Measurements from ENCODE around the gene FBXO38. TPM values are rescaled to one million over a fixed set of nuclear protein-coding genes. Genes with fewer than 3 reads are reported as not detected.

The FBXO38 gene
- total and polyA plus RNA-seq, 2 experiments from 2014 or later: 24.2 to 42.9 TPM

DNA sequence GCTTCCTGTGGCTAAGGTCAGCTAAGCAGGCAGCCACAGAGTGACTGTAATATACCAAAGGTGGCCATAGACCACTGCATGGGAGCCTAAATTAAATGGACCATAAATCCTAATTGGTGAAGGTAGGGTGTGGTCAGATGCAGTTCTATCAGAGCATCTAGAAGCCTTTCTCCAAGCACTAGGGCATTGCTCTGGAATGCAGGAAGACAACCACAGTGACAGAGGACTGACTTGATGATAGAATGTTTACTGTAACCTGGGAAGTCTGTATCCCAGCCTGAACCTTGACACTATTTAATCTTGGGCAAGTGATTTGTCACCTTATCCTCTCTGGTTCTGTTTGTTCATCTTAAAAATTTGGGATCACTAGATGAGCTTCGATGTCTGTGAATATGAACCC is 2.3 kb downstream of the FBXO38 start:
- H3K9me3 ChIP-seq (ENCODE audit: low read depth): no peaks in the 10 kb centered on the region
- H3K4me3 ChIP-seq: no peak overlapping the region
- DNase-seq (ENCODE audit: low read depth in 1 of 2, low spot score in 1 of 2): no peak
- TF ChIP-seq, protein P1, sequence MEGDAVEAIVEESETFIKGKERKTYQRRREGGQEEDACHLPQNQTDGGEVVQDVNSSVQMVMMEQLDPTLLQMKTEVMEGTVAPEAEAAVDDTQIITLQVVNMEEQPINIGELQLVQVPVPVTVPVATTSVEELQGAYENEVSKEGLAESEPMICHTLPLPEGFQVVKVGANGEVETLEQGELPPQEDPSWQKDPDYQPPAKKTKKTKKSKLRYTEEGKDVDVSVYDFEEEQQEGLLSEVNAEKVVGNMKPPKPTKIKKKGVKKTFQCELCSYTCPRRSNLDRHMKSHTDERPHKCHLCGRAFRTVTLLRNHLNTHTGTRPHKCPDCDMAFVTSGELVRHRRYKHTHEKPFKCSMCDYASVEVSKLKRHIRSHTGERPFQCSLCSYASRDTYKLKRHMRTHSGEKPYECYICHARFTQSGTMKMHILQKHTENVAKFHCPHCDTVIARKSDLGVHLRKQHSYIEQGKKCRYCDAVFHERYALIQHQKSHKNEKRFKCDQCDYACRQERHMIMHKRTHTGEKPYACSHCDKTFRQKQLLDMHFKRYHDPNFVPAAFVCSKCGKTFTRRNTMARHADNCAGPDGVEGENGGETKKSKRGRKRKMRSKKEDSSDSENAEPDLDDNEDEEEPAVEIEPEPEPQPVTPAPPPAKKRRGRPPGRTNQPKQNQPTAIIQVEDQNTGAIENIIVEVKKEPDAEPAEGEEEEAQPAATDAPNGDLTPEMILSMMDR (IDR thresholded peaks at IDR 0.05; ENCODE audit: low read depth, low read length): no peak
- no peaks in the 10 kb centered on the region for H3K27me3 ChIP-seq
- H3K4me1 ChIP-seq (ENCODE audit: low read depth): peaks cover 13% of the 10 kb centered on the region
- no peaks in the 10 kb centered on the region for H3K36me3 ChIP-seq
- H3K27ac ChIP-seq: no peak overlapping the region

DNA sequence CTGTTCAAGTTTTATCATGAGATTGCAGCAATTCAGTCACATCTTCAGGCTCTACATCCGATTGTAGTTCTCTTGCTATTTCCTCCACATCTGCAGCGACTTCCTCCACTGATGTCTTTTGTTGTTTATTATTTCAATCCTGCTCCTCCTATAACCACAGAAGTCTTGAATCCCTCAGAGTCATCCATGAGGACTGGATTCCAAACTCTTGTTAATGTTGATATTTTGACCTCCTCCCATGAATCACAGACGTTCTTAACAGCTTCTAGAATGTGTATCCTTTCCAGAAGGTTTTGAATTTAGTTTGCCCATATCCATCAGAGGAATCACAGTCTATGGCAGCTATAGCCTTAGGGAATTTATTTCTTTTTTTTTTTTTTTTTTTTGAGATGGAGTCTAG is 3.6 kb downstream of the FBXO38 start:
- H3K4me3 ChIP-seq: no peak overlapping the region
- no peaks in the 10 kb centered on the region for H3K9me3 ChIP-seq (ENCODE audit: low read depth)
- H3K27me3 ChIP-seq: no peaks in the 10 kb centered on the region
- DNase-seq (ENCODE audit: low read depth in 1 of 2, low spot score in 1 of 2): peak in 1 of 2 donors; percentile 35
- H3K4me1 ChIP-seq (ENCODE audit: low read depth): peaks cover 16% of the 10 kb centered on the region
- H3K36me3 ChIP-seq: no peaks in the 10 kb centered on the region
- TF ChIP-seq, protein P1 (IDR thresholded peaks at IDR 0.05; ENCODE audit: low read depth, low read length): no peak
- H3K27ac ChIP-seq: no peak overlapping the region

DNA sequence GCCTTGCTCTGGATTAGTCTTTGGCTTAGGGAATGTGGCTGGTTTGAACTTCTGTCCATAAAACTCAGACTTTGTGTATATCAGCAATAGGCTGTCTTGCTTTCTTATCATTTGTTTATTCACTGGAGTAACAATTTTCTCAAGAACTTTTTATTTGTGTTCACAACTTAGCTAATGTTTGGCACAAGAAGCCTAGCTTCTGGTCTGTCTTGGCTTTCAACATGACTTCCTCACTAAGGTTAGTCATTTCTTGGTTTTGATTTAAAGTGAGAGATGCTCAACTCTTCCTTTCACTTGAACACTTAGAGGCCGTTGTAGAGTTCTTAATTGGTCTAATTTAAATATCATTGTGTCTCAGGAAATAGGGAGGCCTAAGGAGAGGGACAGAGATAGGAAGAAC is 4.9 kb downstream of the FBXO38 start:
- TF ChIP-seq, protein P1 (IDR thresholded peaks at IDR 0.05; ENCODE audit: low read depth, low read length): no peak
- H3K27ac ChIP-seq: no peak overlapping the region
- H3K4me3 ChIP-seq: no peak overlapping the region
- H3K27me3 ChIP-seq: no peaks in the 10 kb centered on the region
- DNase-seq (ENCODE audit: low read depth in 1 of 2, low spot score in 1 of 2): no peak
- peaks cover 10% of the 10 kb centered on the region for H3K4me1 ChIP-seq (ENCODE audit: low read depth)
- no peaks in the 10 kb centered on the region for H3K36me3 ChIP-seq
- H3K9me3 ChIP-seq (ENCODE audit: low read depth): no peaks in the 10 kb centered on the region

DNA sequence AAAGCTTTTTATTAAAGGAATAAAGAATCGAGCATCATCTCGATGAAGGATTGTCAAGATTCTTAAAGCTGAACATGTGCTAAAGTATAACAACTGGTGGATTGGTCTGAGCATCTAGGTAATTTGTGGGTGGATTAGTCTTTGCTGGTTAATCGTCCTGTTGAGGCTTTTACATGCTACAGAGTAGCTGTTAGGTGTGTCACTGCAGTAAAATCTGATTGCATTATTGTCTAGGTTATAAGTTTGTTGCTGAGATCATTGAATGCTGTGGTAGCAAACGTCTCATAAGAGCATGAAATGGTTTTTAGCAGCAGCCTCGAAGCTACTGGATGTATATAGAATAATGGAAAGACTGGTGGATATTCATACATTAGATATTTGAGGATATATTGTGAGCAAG is 7.2 kb downstream of the FBXO38 start:
- Histone ChIP-seq H3K4me3 (no peak overlapping the region), H3K36me3 (peaks cover 15% of the 10 kb centered on the region), H3K9me3 (ENCODE audit: low read depth) (no peaks in the 10 kb centered on the region), H3K27me3 (no peaks in the 10 kb centered on the region), H3K27ac (no peak overlapping the region), H3K4me1 (ENCODE audit: low read depth) (peaks cover 3% of the 10 kb centered on the region)
- TF ChIP-seq, protein P1 (IDR thresholded peaks at IDR 0.05; ENCODE audit: low read depth, low read length): no peak
- no peak for DNase-seq (ENCODE audit: low read depth in 1 of 2, low spot score in 1 of 2)

DNA sequence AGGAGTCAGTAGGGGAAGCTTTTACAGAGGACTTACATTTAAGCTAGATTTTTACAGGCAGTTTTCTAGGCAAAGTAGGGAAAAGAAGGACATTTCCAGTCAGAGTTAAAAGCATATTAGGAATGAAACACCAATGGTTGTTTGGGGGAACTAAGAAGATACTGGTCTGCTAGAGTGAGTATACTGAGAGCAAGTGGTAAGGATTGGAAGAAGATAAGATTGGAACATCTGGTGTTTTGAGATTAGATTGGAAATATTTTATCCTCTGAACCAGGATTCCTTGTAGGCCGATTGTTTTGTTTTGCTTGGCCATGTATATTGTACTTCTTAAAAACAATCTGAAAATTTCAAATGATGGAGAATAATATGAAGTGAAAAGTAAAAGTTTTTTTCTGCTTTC is 7.7 kb downstream of the FBXO38 start:
- no peak overlapping the region for H3K27ac ChIP-seq
- H3K4me1 ChIP-seq (ENCODE audit: low read depth): peaks cover 3% of the 10 kb centered on the region
- H3K36me3 ChIP-seq: peaks cover 16% of the 10 kb centered on the region
- H3K9me3 ChIP-seq (ENCODE audit: low read depth): no peaks in the 10 kb centered on the region
- H3K27me3 ChIP-seq: no peaks in the 10 kb centered on the region
- DNase-seq (ENCODE audit: low read depth in 1 of 2, low spot score in 1 of 2): peak in 1 of 2 donors; percentile 32
- TF ChIP-seq, protein P1 (IDR thresholded peaks at IDR 0.05; ENCODE audit: low read depth, low read length): no peak
- H3K4me3 ChIP-seq: no peak overlapping the region

DNA sequence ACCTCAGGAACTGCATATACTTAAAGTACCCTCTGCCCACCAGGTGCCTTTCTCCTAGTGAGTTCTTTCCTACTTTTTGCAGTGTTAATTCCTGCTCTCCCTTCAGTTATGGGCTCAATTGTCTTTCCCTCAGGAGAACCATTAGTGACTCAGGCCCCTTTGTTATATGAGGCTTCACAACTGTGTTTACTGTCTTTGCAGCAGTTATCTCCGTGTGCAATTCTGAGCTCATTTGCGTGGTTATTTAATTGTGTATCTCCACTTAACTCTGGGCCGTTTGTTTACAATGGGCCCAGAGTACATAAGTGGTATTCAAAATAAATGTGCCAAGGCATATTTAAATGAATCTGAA is 9.6 kb downstream of the FBXO38 start:
- TF ChIP-seq, protein P1 (IDR thresholded peaks at IDR 0.05; ENCODE audit: low read depth, low read length): no peak
- Histone ChIP-seq H3K9me3 (ENCODE audit: low read depth) (no peaks in the 10 kb centered on the region), H3K36me3 (peaks cover 21% of the 10 kb centered on the region), H3K27ac (no peak overlapping the region), H3K27me3 (no peaks in the 10 kb centered on the region), H3K4me3 (no peak overlapping the region), H3K4me1 (ENCODE audit: low read depth) (peaks cover 10% of the 10 kb centered on the region)
- no peak for DNase-seq (ENCODE audit: low read depth in 1 of 2, low spot score in 1 of 2)
